HUES64 (cell line): ENCODE data around the gene GRID1.

Experiments
- H3K27ac ChIP-seq: 2 replicates; pipeline ENCODE4 v1.7.0; 2013; ENCODE audit warnings: low read depth, low read length, inconsistent platforms
- H3K27me3 ChIP-seq: 2 replicates; pipeline ENCODE4 v1.6.1; 2013; ENCODE audit warnings: mild to moderate bottlenecking, low read length; ENCODE audit not compliant: insufficient read depth
- H3K36me3 ChIP-seq: 2 replicates; pipeline ENCODE4 v1.6.1; 2013; ENCODE audit warnings: mild to moderate bottlenecking, low read length; ENCODE audit not compliant: insufficient read depth
- H3K4me1 ChIP-seq: 2 replicates; pipeline ENCODE4 v1.6.1; 2013; ENCODE audit warnings: mild to moderate bottlenecking, low read length, moderate library complexity; ENCODE audit not compliant: insufficient read depth
- H3K4me3 ChIP-seq: 2 replicates; pipeline ENCODE4 v1.5.1; 2013; ENCODE audit warnings: mild to moderate bottlenecking, low read length, moderate library complexity
- H3K9ac ChIP-seq: 2 replicates; pipeline ENCODE4 v1.6.1; 2013; ENCODE audit warnings: mild to moderate bottlenecking, low read depth, low read length
- H3K9me3 ChIP-seq: 2 replicates; pipeline ENCODE4 v1.6.1; 2013; ENCODE audit warnings: low read depth, low read length; ENCODE audit not compliant: insufficient read depth
- WGBS: fragments of 150-250, 120-280 bp; methylation state at CpG from one replicate; pipeline ENCODE4 v1.1.7; 2013; ENCODE audit warnings: missing lambda C conversion rate; 5-methylcytosine and 5-hydroxymethylcytosine counted together

Gene GRID1

DNA sequence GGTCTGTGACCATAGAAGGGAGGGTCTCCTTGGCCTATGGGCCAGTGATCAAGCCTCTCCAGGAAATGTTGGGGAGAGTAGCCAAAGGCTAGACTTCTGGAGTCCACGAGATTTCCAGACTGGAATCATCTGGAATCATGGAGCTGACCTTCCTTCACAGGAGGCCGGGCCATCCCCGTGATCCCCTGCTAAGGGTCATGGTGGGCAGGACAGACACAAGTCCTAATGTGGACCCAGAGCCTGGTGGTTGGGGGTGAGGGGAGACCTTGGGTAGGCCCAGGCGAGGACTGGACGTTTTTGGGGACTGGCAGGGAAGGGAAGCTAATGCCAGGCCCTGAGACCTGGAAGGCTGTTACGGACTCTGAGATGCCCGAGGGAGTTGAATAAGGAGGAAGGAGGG, 9.8 kb upstream of the GRID1 start:
- Histone ChIP-seq H3K9ac (no peak overlapping the region), H3K9me3 (no peaks in the 10 kb centered on the region), H3K27ac (no peak overlapping the region), H3K4me1 (no peaks in the 10 kb centered on the region; the same call in 1 of the 2 replicates), H3K36me3 (no peaks in the 10 kb centered on the region), H3K4me3 (no peak overlapping the region), H3K27me3 (peaks cover 57% of the 10 kb centered on the region)
- 88% methylated on average over 7 of the region's 7 CpGs for WGBS

DNA sequence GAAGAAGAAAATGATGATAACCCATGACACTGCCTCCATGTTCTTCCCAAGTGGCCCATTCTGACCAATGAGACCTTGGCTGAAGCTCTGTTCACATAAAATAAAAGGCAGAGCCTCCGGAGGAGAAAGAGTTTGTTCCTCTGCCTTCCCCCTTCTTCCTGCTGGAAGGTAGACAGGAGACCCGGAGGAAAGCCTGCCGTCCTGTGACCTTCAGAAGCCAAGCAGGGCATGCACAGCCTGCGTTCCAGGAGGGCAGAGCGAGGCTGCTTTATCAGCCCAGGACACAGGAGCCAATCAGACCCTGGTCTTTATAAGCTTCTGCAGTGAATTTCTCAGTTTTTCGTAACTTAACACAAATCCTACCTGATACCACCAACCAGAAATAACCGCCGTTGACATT, 8.6 kb upstream of the GRID1 start:
- Histone ChIP-seq H3K27me3 (peaks cover 69% of the 10 kb centered on the region), H3K9ac (no peak overlapping the region), H3K9me3 (no peaks in the 10 kb centered on the region), H3K4me3 (no peak overlapping the region), H3K27ac (no peak overlapping the region), H3K36me3 (no peaks in the 10 kb centered on the region), H3K4me1 (no peaks in the 10 kb centered on the region; the same call in 1 of the 2 replicates)
- WGBS = 87% methylated on average over 8 of the region's 8 CpGs

DNA sequence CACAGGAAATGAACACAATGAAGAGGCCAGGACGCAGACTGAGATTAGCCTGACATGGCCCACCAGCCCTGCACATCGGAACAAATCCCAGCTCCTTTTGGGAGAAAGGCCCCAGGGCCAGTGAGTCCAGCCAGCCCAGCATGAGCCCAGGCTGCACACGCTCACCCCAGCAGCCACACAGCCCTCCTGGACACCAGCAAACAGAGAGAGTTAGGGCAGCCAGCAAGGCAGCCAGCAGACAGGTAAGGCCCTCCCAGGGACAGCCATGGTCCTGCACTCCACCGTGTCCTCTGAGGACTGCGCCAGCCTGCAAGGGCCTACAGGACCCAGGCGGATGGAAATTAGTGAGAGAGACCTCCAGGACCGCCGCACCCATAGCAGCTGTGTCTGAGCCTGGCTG, 8.1 kb upstream of the GRID1 start:
- no peak overlapping the region for H3K27ac ChIP-seq

DNA sequence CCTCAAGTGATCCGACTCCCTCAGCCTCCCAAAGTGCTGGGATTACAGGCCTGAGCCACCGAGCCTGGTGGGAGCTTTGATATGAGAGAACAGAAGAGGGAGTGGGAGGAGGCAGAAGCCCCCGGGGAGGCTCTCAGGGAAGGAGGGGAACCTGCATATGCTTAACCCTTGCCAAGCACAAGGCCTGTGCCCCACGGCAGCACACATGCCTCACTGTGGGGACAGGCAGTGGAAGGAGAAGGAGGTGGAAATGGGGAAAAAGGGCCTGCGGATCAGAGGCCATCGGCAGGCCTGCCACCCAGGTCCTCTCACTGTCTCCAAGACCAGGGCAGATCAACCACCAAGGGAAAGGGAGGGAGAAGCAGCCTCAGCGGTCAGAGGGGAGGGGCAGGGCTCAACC, 7.2 kb upstream of the GRID1 start:
- no peaks in the 10 kb centered on the region for H3K36me3 ChIP-seq
- no peak overlapping the region for H3K27ac ChIP-seq
- 82% methylated on average over 7 of the region's 7 CpGs for WGBS
- H3K27me3 ChIP-seq = peaks cover 82% of the 10 kb centered on the region
- H3K4me1 ChIP-seq = no peaks in the 10 kb centered on the region; the same call in 1 of the 2 replicates
- H3K9me3 ChIP-seq = no peaks in the 10 kb centered on the region
- no peak overlapping the region for H3K4me3 ChIP-seq
- H3K9ac ChIP-seq = no peak overlapping the region

More for the DNA sequence above, 8.1 kb upstream of the GRID1 start:
- no peaks in the 10 kb centered on the region; the same call in 1 of the 2 replicates for H3K4me1 ChIP-seq
- H3K36me3 ChIP-seq = no peaks in the 10 kb centered on the region
- H3K9me3 ChIP-seq = no peaks in the 10 kb centered on the region
- peaks cover 74% of the 10 kb centered on the region for H3K27me3 ChIP-seq
- WGBS = 77% methylated on average over 7 of the region's 8 CpGs
- no peak overlapping the region for H3K4me3 ChIP-seq
- H3K9ac ChIP-seq = no peak overlapping the region

DNA sequence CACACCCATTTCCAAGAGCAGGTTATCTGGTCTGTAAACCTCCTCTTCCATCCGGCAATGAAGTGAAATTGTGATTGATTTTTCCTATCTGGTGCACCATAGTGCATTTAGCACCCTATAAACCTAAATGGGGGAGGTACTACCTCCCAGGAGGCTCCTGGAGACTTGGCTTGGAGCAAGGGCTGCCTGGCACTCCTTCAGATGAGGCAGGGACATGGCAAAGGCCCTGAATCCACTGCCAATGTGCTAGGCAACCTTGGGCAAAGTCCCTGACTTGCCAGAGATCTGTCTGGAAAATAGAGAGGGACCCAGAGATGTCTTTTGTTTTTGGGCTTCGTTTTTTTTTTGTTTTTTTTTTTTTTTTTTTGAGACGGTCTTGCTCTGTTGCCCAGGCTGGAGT, 6.7 kb upstream of the GRID1 start:
- Histone ChIP-seq H3K36me3 (no peaks in the 10 kb centered on the region), H3K9ac (no peak overlapping the region), H3K27me3 (peaks cover 88% of the 10 kb centered on the region), H3K9me3 (no peaks in the 10 kb centered on the region), H3K4me3 (no peak overlapping the region), H3K27ac (no peak overlapping the region), H3K4me1 (no peaks in the 10 kb centered on the region; the same call in 1 of the 2 replicates)
- WGBS = 91% methylated on average over 1 of the region's 3 CpGs

DNA sequence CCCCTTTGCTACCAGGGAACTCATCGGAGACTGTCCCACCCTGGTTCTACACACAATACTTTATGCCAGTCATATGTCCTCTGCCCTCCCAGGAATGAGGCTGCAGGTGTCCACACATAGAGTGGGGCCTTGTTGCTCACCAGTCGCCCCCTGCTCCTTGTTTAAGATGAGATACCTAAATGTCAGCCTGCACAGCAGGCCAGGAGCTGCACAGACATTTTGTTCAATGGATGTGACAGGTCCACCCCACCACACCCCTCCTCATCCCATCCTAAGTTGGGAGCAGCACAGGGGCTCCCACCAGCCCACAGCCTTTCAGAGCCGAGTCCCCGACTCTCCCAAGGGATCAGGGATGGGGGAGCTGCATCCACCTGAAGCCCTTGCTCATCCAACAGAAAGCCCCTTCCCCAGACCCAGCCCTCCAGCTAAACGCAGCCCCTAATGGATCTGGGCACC, 6.2 kb upstream of the GRID1 start:
- no peaks in the 10 kb centered on the region; the same call in 1 of the 2 replicates for H3K4me1 ChIP-seq
- H3K36me3 ChIP-seq = no peaks in the 10 kb centered on the region
- H3K27me3 ChIP-seq = peaks cover 89% of the 10 kb centered on the region
- H3K27ac ChIP-seq = no peak overlapping the region
- no peak overlapping the region for H3K4me3 ChIP-seq
- H3K9ac ChIP-seq = no peak overlapping the region
- 90% methylated on average over 5 of the region's 5 CpGs for WGBS
- no peaks in the 10 kb centered on the region for H3K9me3 ChIP-seq

DNA sequence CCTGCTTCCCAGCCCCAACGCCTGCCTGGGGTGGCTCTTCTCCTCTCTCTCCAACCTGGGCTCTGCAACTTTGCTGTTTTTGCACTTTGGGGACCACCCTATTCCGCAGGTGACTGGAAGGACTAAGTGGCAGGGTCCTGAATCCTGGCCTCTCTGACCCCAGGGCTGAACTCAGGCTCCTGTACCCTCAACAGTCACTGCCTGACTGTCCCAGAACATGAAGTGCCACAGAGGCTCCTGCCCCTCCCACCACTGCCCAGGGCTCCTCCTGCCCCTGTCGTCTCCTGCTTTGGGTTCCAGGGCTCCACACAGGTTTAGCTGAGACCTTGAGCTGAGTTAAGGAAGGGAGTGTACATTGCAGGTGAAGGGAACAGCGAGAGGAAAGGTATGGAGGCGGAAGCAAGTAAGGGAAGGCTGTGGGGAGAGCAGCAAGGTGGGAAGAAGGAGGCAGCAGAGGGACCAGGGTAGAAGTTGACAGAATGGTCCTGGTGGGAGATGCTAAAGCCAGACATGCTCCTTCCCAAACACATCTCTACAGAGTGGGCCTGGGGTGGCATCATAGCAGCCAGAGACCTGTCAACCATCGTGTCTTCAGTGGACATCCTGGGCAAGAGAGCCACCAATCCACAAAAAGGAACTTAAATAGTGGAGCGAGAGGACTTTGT, 5.7 kb upstream of the GRID1 start:
- Histone ChIP-seq H3K27me3 (peaks cover 89% of the 10 kb centered on the region), H3K27ac (no peak overlapping the region), H3K36me3 (no peaks in the 10 kb centered on the region), H3K4me3 (no peak overlapping the region), H3K9ac (no peak overlapping the region), H3K9me3 (no peaks in the 10 kb centered on the region), H3K4me1 (no peaks in the 10 kb centered on the region)
- WGBS = 73% methylated on average over 7 of the region's 7 CpGs

DNA sequence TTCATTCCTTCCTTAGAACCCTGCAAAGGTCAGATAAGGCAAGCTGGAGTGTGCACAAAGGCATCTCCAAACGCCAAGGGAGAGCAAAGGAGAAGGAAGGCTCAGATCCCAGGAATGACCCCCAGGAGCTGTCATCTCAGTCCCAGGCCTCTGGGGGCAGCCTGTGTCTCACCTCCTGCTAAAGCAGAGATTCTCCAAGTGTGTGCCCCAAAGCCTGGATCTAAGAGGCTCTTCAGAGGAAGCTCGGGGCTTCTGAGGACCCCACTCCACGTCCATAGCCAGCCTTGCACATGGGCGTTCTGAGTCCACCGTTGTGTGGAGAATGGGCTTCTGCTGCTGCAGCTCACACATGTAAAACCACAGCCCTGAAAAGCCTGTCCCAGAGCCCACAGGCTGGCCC, 5.1 kb upstream of the GRID1 start:
- peaks cover 90% of the 10 kb centered on the region for H3K27me3 ChIP-seq
- no peak overlapping the region for H3K27ac ChIP-seq
- H3K4me3 ChIP-seq = no peak overlapping the region
- no peaks in the 10 kb centered on the region for H3K4me1 ChIP-seq
- H3K9me3 ChIP-seq = no peaks in the 10 kb centered on the region
- WGBS = 80% methylated on average over 5 of the region's 5 CpGs
- H3K9ac ChIP-seq = no peak overlapping the region
- H3K36me3 ChIP-seq = no peaks in the 10 kb centered on the region

DNA sequence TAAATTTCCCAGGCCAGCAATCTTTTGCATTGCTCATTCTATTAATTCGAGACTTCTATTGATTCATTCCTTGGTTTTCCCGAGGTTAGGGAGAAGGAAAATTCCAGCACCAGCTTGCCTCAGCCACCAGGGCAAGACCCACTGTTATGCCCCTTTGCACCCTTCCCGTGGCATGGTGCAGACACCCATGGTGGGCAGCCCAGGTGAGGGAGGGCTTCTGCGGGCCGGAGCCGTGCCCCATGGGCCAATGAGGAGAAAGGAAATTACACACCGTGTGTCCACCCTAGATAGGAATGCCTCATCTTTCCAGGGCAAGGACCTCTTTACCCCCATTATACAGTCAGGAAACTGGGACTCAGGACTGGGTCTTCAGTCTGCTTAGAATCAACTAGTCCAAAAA, 4.5 kb upstream of the GRID1 start:
- Histone ChIP-seq H3K27me3 (peaks cover 90% of the 10 kb centered on the region), H3K36me3 (no peaks in the 10 kb centered on the region), H3K27ac (no peak overlapping the region), H3K9me3 (no peaks in the 10 kb centered on the region), H3K4me1 (no peaks in the 10 kb centered on the region), H3K9ac (no peak overlapping the region), H3K4me3 (no peak overlapping the region)
- WGBS = 92% methylated on average over 7 of the region's 7 CpGs

DNA sequence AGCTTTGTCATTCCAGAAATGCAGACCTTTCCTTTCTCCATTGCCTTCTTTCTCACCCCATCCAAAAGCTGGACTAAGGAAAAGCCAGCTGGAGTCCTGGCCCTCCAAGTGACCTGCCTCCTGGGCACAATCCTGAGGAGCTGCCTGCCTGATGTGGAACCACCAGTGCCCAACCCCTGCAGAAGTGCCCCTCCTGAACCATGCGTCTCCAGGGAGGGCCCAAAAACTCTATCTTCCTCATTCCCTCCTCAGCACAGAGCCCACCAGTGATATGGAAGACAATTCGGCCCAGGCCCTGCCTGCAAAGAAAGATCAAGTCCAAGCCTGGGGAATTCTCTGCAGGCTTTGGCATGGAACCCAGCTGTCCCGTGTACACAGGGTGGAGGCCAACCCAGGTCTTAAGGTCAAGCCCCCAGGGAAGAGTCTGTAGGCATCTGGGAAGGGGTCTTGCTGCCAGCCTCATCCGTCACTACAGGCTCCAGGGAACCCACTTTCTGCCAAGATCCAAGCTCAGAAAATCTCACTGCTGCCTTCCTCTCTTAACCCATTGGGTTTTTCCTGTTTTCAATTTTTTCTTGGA, 3.5 kb upstream of the GRID1 start:
- no peaks in the 10 kb centered on the region for H3K9me3 ChIP-seq
- H3K36me3 ChIP-seq = no peaks in the 10 kb centered on the region
- H3K4me1 ChIP-seq = 0 out of 2 replicates have a peak, but pooled peaks cover 3% of the 10 kb centered on the region
- H3K9ac ChIP-seq = no peak overlapping the region
- H3K27ac ChIP-seq = no peak overlapping the region
- WGBS = 85% methylated on average over 4 of the region's 4 CpGs
- H3K4me3 ChIP-seq = no peak overlapping the region
- H3K27me3 ChIP-seq = peaks cover 91% of the 10 kb centered on the region

DNA sequence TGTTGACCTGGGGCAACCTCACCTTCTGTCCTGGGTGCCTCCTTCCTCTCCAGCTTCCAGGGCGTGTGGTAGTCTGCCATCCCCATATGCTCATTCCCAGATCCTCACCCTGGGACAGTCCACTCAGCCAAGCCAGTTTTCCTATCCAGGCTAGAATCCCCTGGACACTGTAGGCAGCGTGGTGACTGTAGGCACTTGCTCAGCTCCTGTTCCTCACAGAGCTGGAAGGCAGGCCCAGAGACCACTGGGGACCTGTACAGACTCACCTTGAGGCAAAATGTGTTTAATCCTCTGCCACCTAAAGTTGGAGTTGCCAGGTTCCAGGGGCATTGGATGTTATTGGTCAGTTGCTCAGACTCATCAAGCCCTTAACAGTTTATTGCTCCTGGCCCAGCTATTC, 2.4 kb upstream of the GRID1 start:
- Histone ChIP-seq H3K9ac (no peak overlapping the region), H3K4me1 (0 out of 2 replicates have a peak, but pooled peaks cover 6% of the 10 kb centered on the region), H3K4me3 (no peak overlapping the region), H3K27me3 (peaks cover 92% of the 10 kb centered on the region), H3K9me3 (no peaks in the 10 kb centered on the region), H3K36me3 (no peaks in the 10 kb centered on the region), H3K27ac (no peak overlapping the region)
- 90% methylated on average over 2 of the region's 2 CpGs for WGBS
